ENCODE data around the gene RASSF1. TPM values are rescaled to one million over a fixed set of nuclear protein-coding genes. Genes with fewer than 3 reads are reported as not detected.

Gene RASSF1
- total and polyA plus RNA-seq, 2 donors from 2014 or later, result 19.1 to 28.9 TPM

DNA sequence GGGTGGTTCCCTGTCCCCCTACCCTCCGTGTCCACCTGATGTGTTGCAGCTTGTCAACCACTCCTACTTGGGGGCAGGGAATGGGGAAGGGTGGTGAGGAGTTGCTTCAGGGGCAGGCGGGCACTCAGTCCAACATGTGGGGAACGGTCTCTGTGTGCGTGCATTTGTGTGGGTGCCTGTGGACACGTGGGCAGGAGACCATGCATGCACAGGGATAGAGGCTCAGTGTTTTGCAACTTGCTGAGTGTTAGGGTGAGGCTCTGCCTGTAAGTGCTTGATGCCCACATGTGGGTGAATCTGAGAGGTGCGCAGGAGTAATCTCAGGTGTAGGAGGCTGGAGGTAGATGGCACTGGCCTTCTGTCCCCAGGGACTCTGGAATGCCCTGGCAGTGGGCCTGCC is 43.1 kb upstream of the RASSF1 start:
- Histone ChIP-seq H3K4me1 (ENCODE audit: control insufficient read depth in 2 of 3, insufficient read depth in 2 of 3, low read depth in 1 of 3, low read length in 3 of 3) (peaks cover 0 to 24% (median 6%) of the 10 kb centered on the region in 3 donors), H3K9me3 (ENCODE audit: control insufficient read depth in 2 of 3, insufficient read depth in 1 of 3, low read length in 3 of 3) (no peaks in the 10 kb centered on the region), H3K36me3 (ENCODE audit: control insufficient read depth in 2 of 3, insufficient read depth in 3 of 3, low read length in 3 of 3) (no peaks in the 10 kb centered on the region), H3K27me3 (ENCODE audit: control insufficient read depth, insufficient read depth, low read length) (no peaks in the 10 kb centered on the region), H3K9ac (ENCODE audit: low read length in 3 of 3) (no peak overlapping the region), H3K4me3 (ENCODE audit: low read length in 3 of 3) (no peak overlapping the region), H3K27ac (ENCODE audit: low read depth in 2 of 2, low read length in 2 of 2) (no peak overlapping the region)
- TF ChIP-seq, protein P1, sequence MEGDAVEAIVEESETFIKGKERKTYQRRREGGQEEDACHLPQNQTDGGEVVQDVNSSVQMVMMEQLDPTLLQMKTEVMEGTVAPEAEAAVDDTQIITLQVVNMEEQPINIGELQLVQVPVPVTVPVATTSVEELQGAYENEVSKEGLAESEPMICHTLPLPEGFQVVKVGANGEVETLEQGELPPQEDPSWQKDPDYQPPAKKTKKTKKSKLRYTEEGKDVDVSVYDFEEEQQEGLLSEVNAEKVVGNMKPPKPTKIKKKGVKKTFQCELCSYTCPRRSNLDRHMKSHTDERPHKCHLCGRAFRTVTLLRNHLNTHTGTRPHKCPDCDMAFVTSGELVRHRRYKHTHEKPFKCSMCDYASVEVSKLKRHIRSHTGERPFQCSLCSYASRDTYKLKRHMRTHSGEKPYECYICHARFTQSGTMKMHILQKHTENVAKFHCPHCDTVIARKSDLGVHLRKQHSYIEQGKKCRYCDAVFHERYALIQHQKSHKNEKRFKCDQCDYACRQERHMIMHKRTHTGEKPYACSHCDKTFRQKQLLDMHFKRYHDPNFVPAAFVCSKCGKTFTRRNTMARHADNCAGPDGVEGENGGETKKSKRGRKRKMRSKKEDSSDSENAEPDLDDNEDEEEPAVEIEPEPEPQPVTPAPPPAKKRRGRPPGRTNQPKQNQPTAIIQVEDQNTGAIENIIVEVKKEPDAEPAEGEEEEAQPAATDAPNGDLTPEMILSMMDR (IDR thresholded peaks at IDR 0.05; ENCODE audit: borderline replicate concordance, extremely low read depth, insufficient read depth), result no peak
- DNase-seq, result no peak
- intact Hi-C loops (cut with DNase I), result no loop called here
- FAIRE-seq, result no peak

DNA sequence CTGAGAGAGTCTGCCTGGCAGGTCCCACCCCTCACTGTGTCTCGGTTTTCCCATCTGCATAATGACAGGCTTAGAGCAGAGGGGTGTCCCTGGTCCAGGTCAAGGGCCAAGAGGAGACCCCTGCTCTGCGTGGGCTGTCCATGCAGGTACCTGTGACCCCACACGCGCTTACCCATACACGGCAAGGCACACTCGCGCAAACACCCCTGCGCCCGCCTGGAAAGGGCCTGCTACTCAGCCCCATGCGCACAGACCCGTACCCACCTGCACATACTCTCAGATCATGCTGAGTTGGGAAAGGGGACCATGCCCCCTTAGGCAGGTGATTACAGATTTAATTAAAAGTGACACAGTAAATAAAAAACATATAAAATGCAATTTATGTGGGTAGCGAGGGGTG is 42.1 kb upstream of the RASSF1 start:
- Histone ChIP-seq H3K27ac (ENCODE audit: low read depth in 2 of 2, low read length in 2 of 2) (peak overlapping the region in 1 of 2 donors; percentile 37), H3K27me3 (ENCODE audit: control insufficient read depth, insufficient read depth, low read length) (no peaks in the 10 kb centered on the region), H3K4me1 (ENCODE audit: control insufficient read depth in 2 of 3, insufficient read depth in 2 of 3, low read depth in 1 of 3, low read length in 3 of 3) (peaks cover 0 to 26% (median 6%) of the 10 kb centered on the region in 3 donors), H3K36me3 (ENCODE audit: control insufficient read depth in 2 of 3, insufficient read depth in 3 of 3, low read length in 3 of 3) (no peaks in the 10 kb centered on the region), H3K9me3 (ENCODE audit: control insufficient read depth in 2 of 3, insufficient read depth in 1 of 3, low read length in 3 of 3) (no peaks in the 10 kb centered on the region), H3K9ac (ENCODE audit: low read length in 3 of 3) (no peak overlapping the region), H3K4me3 (ENCODE audit: low read length in 3 of 3) (no peak overlapping the region)
- intact Hi-C loops (cut with DNase I), result no loop called here
- peak in 3 of 5 donors; percentile 21 to 70 (median 33) for DNase-seq
- FAIRE-seq, result no peak
- TF ChIP-seq, protein P1 (IDR thresholded peaks at IDR 0.05; ENCODE audit: borderline replicate concordance, extremely low read depth, insufficient read depth), result no peak

DNA sequence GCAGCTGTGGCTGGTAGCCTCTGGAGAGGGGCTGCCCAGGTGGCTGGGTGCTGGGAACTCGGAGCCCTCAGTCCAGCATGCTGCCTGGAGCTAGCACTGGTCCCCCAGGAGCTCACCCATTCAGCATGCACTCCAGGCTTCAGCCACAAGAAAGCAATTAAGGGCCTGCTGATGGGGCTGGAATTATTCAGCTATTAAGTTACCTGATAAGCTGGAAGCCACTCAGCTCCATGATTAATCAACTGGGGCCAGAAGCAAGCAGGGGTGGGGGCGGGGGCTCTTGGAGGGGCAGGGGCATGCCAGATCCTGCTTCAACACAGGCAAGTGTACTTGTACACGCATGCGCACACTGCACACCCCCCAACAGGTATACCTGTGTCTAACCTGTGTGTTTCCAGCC is 40.7 kb upstream of the RASSF1 start:
- Histone ChIP-seq H3K27me3 (ENCODE audit: control insufficient read depth, insufficient read depth, low read length) (no peaks in the 10 kb centered on the region), H3K27ac (ENCODE audit: low read depth in 2 of 2, low read length in 2 of 2) (peak overlapping the region in 1 of 2 donors; percentile 47), H3K9ac (ENCODE audit: low read length in 3 of 3) (no peak overlapping the region), H3K4me1 (ENCODE audit: control insufficient read depth in 2 of 3, insufficient read depth in 2 of 3, low read depth in 1 of 3, low read length in 3 of 3) (peaks cover 0 to 26% (median 6%) of the 10 kb centered on the region in 3 donors), H3K9me3 (ENCODE audit: control insufficient read depth in 2 of 3, insufficient read depth in 1 of 3, low read length in 3 of 3) (no peaks in the 10 kb centered on the region), H3K4me3 (ENCODE audit: low read length in 3 of 3) (no peak overlapping the region), H3K36me3 (ENCODE audit: control insufficient read depth in 2 of 3, insufficient read depth in 3 of 3, low read length in 3 of 3) (no peaks in the 10 kb centered on the region)
- peak in 4 of 5 donors; percentile 77 to 88 (median 84) for DNase-seq
- TF ChIP-seq, protein P1 (IDR thresholded peaks at IDR 0.05; ENCODE audit: borderline replicate concordance, extremely low read depth, insufficient read depth), result no peak
- intact Hi-C loops (cut with DNase I), result no loop called here
- no peak for FAIRE-seq

Data from kidney (tissue), 14 donors.